NCI-H2227 (cell line): ENCODE data around the gene ARHGAP11A.

ENCODE experiments used
- DNase-seq: peaks from one replicate; lab custom pipeline; 2025; ENCODE audit not compliant: unreplicated experiment; lab: John Stamatoyannopoulos, UW

Gene ARHGAP11A

DNA sequence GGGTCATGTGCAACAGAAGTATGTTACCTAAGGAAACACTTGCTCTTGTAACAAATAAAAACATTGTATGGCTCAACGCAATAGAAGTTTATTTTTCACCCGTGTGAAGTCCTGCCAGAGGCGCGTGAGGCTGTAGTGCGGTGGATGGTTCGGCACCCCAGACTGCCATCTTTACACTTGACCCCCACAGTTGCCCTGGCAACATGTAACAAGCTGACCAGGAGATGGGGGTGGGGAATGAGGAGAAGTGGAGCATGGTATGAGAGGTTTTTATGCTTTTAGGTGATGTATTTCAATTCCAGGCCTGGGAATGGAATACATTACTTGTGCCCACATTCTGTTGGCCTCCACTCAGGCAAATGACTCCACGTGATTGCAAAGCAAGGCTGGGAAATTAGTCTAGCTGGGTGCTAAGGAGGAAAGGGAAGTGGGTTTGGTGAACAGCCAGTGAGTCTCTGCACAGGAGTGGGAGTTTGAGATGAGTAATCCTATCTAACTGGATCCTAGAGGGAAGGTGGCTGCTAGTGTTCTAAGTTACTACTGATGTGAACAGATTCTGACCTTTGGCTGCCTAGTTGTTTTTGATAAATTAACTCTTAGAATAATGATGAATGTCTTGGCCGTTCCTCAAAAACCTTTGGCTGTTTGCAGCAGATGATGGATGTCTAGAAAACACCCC, 68.7 kb downstream of the ARHGAP11A start:
- DNase-seq, result no peak

DNA sequence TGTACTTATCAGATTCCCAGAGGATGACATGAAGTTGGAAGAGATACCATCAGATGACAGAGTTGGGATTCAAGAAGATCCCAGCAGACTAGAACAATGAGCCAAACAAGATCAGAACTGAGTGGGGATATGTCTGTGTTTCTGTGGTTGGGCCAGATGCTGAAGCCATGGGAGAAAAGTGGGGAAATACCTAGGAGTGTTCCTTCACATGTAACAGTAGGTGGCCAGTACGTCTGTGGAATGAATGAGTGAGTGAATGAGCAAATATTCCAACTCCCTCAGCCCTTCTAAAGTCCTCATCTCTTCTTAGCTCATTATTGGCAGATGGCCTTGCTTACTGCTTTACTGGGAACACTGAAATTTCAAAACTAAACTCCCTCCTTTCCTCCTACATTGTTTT, 70.3 kb downstream of the ARHGAP11A start:
- no peak for DNase-seq

DNA sequence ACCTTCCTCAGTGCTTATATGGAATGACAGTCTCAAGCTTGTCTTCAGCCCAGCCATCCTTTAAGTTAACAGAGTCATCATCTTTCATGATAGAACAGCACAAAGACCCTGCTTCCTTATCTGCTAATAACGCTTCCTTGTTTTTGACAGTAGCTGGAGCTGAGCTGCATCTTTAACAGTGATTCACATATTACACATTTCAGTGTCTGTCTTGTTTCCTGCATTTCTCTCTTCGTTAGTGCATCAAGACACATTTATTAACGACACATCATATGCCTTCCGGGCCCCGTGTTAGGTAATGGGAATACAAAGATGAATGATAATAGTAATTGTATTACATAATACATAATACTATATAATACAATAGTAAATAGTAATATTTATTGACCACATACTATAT, 72.3 kb downstream of the ARHGAP11A start:
- DNase-seq, result no peak

DNA sequence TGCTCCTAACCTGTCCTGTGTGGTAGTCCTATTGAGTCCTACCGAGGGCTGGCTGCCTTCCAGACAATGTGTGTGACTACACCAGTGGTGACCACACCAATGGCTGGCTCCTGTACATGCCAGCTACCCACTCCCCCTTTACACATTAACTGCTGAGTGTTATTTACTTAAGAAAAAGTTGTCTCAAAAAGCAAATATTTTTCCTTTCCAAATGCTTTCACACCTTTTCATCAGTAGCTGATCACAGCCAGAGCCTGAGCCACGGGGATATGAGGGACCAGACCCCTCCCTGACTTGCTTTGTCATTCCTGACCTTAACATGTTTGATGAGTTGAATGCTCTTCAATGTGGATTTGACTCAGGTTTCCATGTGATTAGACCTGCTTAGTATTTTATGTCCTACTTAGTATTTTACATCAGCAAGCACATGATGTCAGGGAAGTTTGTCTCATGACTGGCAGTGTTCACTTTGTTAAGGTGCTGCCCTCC, 72.9 kb downstream of the ARHGAP11A start:
- no peak for DNase-seq
